HepG2 (cell line): ENCODE data around the gene IL11RA. TPM values are rescaled to one million over a fixed set of nuclear protein-coding genes. Genes with fewer than 3 reads are reported as not detected.

Experiments
- EP300 ChIP-seq, 3 experiments: sonication (generic) in 1 of 3; formaldehyde crosslinking in 1 of 3; IDR thresholded peaks; 2 replicates each; pipeline versions ENCODE4 v1.5.1 to v1.6.1; 2011 to 2020; ENCODE audit warnings: low read depth in 2 of 3, low read length in 2 of 3, borderline replicate concordance in 1 of 3, improper control_type of control experiment in 1 of 3, mild to moderate bottlenecking in 1 of 3, missing genetic modification reagents in 1 of 3, moderate library complexity in 1 of 3
- FOXP1 ChIP-seq, 2 experiments: fragments of 450-650 bp in 1 of 2; IDR thresholded peaks; 2 replicates each; pipeline ENCODE4 v1.6.1; 2017 to 2018; ENCODE audit warnings: antibody characterized with exemption in 1 of 2
- MAFK ChIP-seq, 2 experiments: IDR thresholded peaks in 1 of 2; conservative IDR thresholded peaks in 1 of 2; 2 replicates each; pipeline ENCODE4 v1.6.1; 2011; ENCODE audit warnings: improper control_type of control experiment in 2 of 2, low read length in 2 of 2
- NFYB ChIP-seq: sonication (generic); formaldehyde crosslinking; IDR thresholded peaks from 2 replicates; pipeline ENCODE4 v1.4.0; 2020; ENCODE audit warnings: missing genetic modification reagents
- NR2F2 ChIP-seq: IDR thresholded peaks from 2 replicates; pipeline ENCODE4 v1.6.1; 2012; ENCODE audit warnings: low read depth, inconsistent platforms, borderline replicate concordance
- PAWR ChIP-seq: sonication (generic); formaldehyde crosslinking; IDR thresholded peaks from 2 replicates; pipeline ENCODE4 v1.4.0; 2020; ENCODE audit warnings: missing genetic modification reagents, mild to moderate bottlenecking, borderline replicate concordance
- PHF20 ChIP-seq: sonication (generic); formaldehyde crosslinking; IDR thresholded peaks from 2 replicates; pipeline ENCODE4 v1.5.0; 2020; ENCODE audit warnings: mild to moderate bottlenecking, missing genetic modification reagents
- POLR2G ChIP-seq: fragments of 200-400 bp; formaldehyde crosslinking; IDR thresholded peaks from 2 replicates; pipeline ENCODE4 v1.6.1; 2018; ENCODE audit warnings: mild to moderate bottlenecking, low read depth, low read length, moderate library complexity
- RNF2 ChIP-seq: fragments of 450-650 bp; conservative IDR thresholded peaks from 2 replicates; pipeline ENCODE4 v1.6.1; 2016; ENCODE audit warnings: low read depth
- ZKSCAN8 ChIP-seq: IDR thresholded peaks from 2 replicates; pipeline ENCODE4 v1.6.1; 2016; ENCODE audit warnings: borderline replicate concordance, missing genetic modification reagents, missing compliant biosample characterization
- ZNF263 ChIP-seq: sonication (generic); formaldehyde crosslinking; IDR thresholded peaks from 2 replicates; pipeline ENCODE4 v1.4.0; 2020; ENCODE audit warnings: missing genetic modification reagents
- ZNF576 ChIP-seq: sonication (generic); formaldehyde crosslinking; IDR thresholded peaks from 2 replicates; pipeline ENCODE4 v1.4.0; 2020; ENCODE audit warnings: mild to moderate bottlenecking, missing genetic modification reagents
- polyA plus RNA-seq, 8 experiments: library from polyadenylated mRNA; depleted of rRNA in 3 of 8; stranded (reverse) in 7 of 8; unstranded in 1 of 8; fragments of >200 nt; fragmentation: Illumina TruSeq in 4 of 8; extraction: Trizol in 4 of 8; gene quantifications; 2 replicates each; pipeline versions ENCODE4 v1.2.1 to v1.2.3, GENCODE V29; 2011 to 2016; ENCODE audit warnings: low read depth in 4 of 8, missing spikeins in 1 of 8, mixed read lengths in 1 of 8; ENCODE audit not compliant: insufficient read depth in 1 of 8
- total RNA-seq, 5 experiments: library from RNA; depleted of rRNA; stranded (reverse); fragments of >200 nt; fragmentation: Illumina TruSeq; extraction: Trizol; gene quantifications; 2 replicates each; pipeline ENCODE4 v1.2.3, GENCODE V29; 2016; ENCODE audit warnings: low read depth in 1 of 5
- TF ChIP-seq, protein P1 (sequence below): IDR thresholded peaks from 2 replicates; pipeline ENCODE4 v1.6.1; 2016
- TF ChIP-seq, protein P2 (sequence below): sonication (generic); formaldehyde crosslinking; IDR thresholded peaks from 2 replicates; pipeline ENCODE4; 2020; ENCODE audit warnings: missing genetic modification reagents, mild to moderate bottlenecking, borderline replicate concordance
- TF ChIP-seq, protein P3 (sequence below): sonication (generic); formaldehyde crosslinking; IDR thresholded peaks from 2 replicates; pipeline ENCODE4 v1.4.0; 2020; ENCODE audit warnings: missing genetic modification reagents
- TF ChIP-seq, protein P4 (sequence below): sonication (generic); formaldehyde crosslinking; IDR thresholded peaks from 2 replicates; pipeline ENCODE4 v1.5.0; 2020; ENCODE audit warnings: mild to moderate bottlenecking, missing genetic modification reagents, moderate library complexity

IL11RA gene
- total and polyA plus RNA-seq, 2 of the 13 experiments (the other 11 are each of a cell fraction or from before 2014, with no cell fraction given), result 2.0 to 4.2 TPM

GRCh38 chr9:34646211-34647083 lies 5.5 kb upstream of the IL11RA start, which contains the start of gene GALT (continued):
- TF ChIP-seq NR2F2, result peak; percentile 13; the same call in 1 of the 2 replicates
- TF ChIP-seq RNF2, result no peak
- TF ChIP-seq, protein P1, sequence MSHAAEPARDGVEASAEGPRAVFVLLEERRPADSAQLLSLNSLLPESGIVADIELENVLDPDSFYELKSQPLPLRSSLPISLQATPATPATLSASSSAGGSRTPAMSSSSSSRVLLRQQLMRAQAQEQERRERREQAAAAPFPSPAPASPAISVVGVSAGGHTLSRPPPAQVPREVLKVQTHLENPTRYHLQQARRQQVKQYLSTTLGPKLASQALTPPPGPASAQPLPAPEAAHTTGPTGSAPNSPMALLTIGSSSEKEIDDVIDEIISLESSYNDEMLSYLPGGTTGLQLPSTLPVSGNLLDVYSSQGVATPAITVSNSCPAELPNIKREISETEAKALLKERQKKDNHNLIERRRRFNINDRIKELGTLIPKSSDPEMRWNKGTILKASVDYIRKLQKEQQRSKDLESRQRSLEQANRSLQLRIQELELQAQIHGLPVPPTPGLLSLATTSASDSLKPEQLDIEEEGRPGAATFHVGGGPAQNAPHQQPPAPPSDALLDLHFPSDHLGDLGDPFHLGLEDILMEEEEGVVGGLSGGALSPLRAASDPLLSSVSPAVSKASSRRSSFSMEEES, result peak; percentile 80
- TF ChIP-seq EP300 (IDR thresholded peaks at IDR 0.05; ENCODE audit: low read depth in 2 of 2, low read length in 2 of 2), result 0 out of 4 replicates have a peak, but pooled peaks of 1 of the 2 experiments have one; percentile 1
- peak; percentile 58; the same call in 1 of the 2 replicates for TF ChIP-seq EP300 (CRISPR knock-in tag; IDR thresholded peaks at IDR 0.05; ENCODE audit: borderline replicate concordance)
- TF ChIP-seq MAFK (conservative IDR thresholded peaks at IDR 0.05 in 1 of 2, IDR thresholded peaks at IDR 0.05 in 1 of 2; ENCODE audit: low read length in 2 of 2), result no peak
- TF ChIP-seq FOXP1 (IDR thresholded peaks at IDR 0.05), result no peak
- 0 out of 2 replicates have a peak, but pooled peaks have one; percentile 13 for TF ChIP-seq FOXP1 (CRISPR knock-in tag; IDR thresholded peaks at IDR 0.05)
- peak; percentile 96 for TF ChIP-seq NFYB (CRISPR knock-in tag)
- no peak for TF ChIP-seq ZNF576 (CRISPR knock-in tag)
- no peak for TF ChIP-seq ZKSCAN8
- TF ChIP-seq, protein P2, sequence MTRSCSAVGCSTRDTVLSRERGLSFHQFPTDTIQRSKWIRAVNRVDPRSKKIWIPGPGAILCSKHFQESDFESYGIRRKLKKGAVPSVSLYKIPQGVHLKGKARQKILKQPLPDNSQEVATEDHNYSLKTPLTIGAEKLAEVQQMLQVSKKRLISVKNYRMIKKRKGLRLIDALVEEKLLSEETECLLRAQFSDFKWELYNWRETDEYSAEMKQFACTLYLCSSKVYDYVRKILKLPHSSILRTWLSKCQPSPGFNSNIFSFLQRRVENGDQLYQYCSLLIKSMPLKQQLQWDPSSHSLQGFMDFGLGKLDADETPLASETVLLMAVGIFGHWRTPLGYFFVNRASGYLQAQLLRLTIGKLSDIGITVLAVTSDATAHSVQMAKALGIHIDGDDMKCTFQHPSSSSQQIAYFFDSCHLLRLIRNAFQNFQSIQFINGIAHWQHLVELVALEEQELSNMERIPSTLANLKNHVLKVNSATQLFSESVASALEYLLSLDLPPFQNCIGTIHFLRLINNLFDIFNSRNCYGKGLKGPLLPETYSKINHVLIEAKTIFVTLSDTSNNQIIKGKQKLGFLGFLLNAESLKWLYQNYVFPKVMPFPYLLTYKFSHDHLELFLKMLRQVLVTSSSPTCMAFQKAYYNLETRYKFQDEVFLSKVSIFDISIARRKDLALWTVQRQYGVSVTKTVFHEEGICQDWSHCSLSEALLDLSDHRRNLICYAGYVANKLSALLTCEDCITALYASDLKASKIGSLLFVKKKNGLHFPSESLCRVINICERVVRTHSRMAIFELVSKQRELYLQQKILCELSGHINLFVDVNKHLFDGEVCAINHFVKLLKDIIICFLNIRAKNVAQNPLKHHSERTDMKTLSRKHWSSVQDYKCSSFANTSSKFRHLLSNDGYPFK (CRISPR knock-in tag), result peak; percentile 79; the same call in 1 of the 2 replicates
- peak; percentile 87 for TF ChIP-seq POLR2G
- peak; percentile 77 for TF ChIP-seq PHF20 (CRISPR knock-in tag)
- TF ChIP-seq, protein P3, sequence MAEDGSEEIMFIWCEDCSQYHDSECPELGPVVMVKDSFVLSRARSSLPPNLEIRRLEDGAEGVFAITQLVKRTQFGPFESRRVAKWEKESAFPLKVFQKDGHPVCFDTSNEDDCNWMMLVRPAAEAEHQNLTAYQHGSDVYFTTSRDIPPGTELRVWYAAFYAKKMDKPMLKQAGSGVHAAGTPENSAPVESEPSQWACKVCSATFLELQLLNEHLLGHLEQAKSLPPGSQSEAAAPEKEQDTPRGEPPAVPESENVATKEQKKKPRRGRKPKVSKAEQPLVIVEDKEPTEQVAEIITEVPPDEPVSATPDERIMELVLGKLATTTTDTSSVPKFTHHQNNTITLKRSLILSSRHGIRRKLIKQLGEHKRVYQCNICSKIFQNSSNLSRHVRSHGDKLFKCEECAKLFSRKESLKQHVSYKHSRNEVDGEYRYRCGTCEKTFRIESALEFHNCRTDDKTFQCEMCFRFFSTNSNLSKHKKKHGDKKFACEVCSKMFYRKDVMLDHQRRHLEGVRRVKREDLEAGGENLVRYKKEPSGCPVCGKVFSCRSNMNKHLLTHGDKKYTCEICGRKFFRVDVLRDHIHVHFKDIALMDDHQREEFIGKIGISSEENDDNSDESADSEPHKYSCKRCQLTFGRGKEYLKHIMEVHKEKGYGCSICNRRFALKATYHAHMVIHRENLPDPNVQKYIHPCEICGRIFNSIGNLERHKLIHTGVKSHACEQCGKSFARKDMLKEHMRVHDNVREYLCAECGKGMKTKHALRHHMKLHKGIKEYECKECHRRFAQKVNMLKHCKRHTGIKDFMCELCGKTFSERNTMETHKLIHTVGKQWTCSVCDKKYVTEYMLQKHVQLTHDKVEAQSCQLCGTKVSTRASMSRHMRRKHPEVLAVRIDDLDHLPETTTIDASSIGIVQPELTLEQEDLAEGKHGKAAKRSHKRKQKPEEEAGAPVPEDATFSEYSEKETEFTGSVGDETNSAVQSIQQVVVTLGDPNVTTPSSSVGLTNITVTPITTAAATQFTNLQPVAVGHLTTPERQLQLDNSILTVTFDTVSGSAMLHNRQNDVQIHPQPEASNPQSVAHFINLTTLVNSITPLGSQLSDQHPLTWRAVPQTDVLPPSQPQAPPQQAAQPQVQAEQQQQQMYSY, result peak; percentile 68; the same call in 1 of the 2 replicates
- TF ChIP-seq, protein P4, sequence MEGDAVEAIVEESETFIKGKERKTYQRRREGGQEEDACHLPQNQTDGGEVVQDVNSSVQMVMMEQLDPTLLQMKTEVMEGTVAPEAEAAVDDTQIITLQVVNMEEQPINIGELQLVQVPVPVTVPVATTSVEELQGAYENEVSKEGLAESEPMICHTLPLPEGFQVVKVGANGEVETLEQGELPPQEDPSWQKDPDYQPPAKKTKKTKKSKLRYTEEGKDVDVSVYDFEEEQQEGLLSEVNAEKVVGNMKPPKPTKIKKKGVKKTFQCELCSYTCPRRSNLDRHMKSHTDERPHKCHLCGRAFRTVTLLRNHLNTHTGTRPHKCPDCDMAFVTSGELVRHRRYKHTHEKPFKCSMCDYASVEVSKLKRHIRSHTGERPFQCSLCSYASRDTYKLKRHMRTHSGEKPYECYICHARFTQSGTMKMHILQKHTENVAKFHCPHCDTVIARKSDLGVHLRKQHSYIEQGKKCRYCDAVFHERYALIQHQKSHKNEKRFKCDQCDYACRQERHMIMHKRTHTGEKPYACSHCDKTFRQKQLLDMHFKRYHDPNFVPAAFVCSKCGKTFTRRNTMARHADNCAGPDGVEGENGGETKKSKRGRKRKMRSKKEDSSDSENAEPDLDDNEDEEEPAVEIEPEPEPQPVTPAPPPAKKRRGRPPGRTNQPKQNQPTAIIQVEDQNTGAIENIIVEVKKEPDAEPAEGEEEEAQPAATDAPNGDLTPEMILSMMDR (CRISPR knock-in tag), result peak; percentile 84
- TF ChIP-seq ZNF263 (CRISPR knock-in tag), result peak; percentile 63; the same call in 1 of the 2 replicates
- TF ChIP-seq PAWR (CRISPR knock-in tag), result no peak
